RWPE2 (cell line): ENCODE measurements around the gene APOBEC3F.
"Not testable (repeated sequence)": the region's sequence is repeated elsewhere in the genome, so short reads cannot be mapped to it uniquely, and the experiment has no call there.

Experiments
- ATAC-seq: fragments of 200-7000 bp; cut with Tn5 transposase; 3 replicates; pipeline ENCODE4 v1.9.1; 2021; ENCODE audit warnings: low read depth
- DNase-seq: peaks from one replicate; pipeline ENCODE4 v3.0.0-alpha.2; 2020; ENCODE audit warnings: low spot score
- H3K27ac ChIP-seq: fragments of 450-650 bp; 2 replicates; pipeline ENCODE4 v1.5.1; 2017; ENCODE audit warnings: mild to moderate bottlenecking; ENCODE audit not compliant: poor library complexity, severe bottlenecking
- H3K27me3 ChIP-seq: fragments of 250-450 bp; sonication (Bioruptor Pico); 2 replicates; pipeline ENCODE4 v1.5.1; 2021; ENCODE audit warnings: mild to moderate bottlenecking, moderate library complexity; ENCODE audit not compliant: insufficient read depth, poor library complexity, severe bottlenecking
- H3K36me3 ChIP-seq: fragments of 250-450 bp; sonication (Bioruptor Pico); 2 replicates; pipeline ENCODE4 v1.5.1; 2020; ENCODE audit warnings: low read depth, mild to moderate bottlenecking, moderate library complexity
- H3K4me1 ChIP-seq: fragments of 250-450 bp; sonication (Bioruptor Pico); 2 replicates; pipeline ENCODE4 v1.5.1; 2021; ENCODE audit warnings: mild to moderate bottlenecking, moderate library complexity; ENCODE audit not compliant: insufficient read depth, poor library complexity, severe bottlenecking
- H3K4me3 ChIP-seq: fragments of 250-450 bp; sonication (Bioruptor Pico); 2 replicates; pipeline ENCODE4 v1.5.1; 2021; ENCODE audit warnings: mild to moderate bottlenecking, moderate library complexity; ENCODE audit not compliant: severe bottlenecking
- H3K9me3 ChIP-seq: fragments of 250-450 bp; sonication (Bioruptor Pico); 2 replicates; pipeline ENCODE4 v1.5.1; 2021; ENCODE audit warnings: mild to moderate bottlenecking, moderate library complexity; ENCODE audit not compliant: severe bottlenecking
- CTCF ChIP-seq: fragments of 450-650 bp; IDR thresholded peaks from one replicate; pipeline ENCODE4 v1.5.1; 2017; ENCODE audit warnings: mild to moderate bottlenecking, moderate library complexity; ENCODE audit not compliant: poor library complexity, severe bottlenecking

APOBEC3F gene

GRCh38 chr22:39026509-39027150 is 14.0 kb upstream of the APOBEC3F start:
- Histone ChIP-seq H3K4me3 (no peak overlapping the region), H3K27ac (no peak overlapping the region), H3K36me3 (no peaks in the 10 kb centered on the region), H3K4me1 (no peaks in the 10 kb centered on the region), H3K9me3 (no peaks in the 10 kb centered on the region), H3K27me3 (no peaks in the 10 kb centered on the region)
- no peak for TF ChIP-seq CTCF
- ATAC-seq (no peak), DNase-seq (no peak)

GRCh38 chr22:39027717-39028116 is 12.9 kb upstream of the APOBEC3F start:
- H3K36me3 ChIP-seq, result no peaks in the 10 kb centered on the region
- H3K27me3 ChIP-seq, result no peaks in the 10 kb centered on the region
- no peaks in the 10 kb centered on the region for H3K9me3 ChIP-seq
- H3K27ac ChIP-seq, result no peak overlapping the region
- TF ChIP-seq CTCF, result no peak
- no peak overlapping the region for H3K4me3 ChIP-seq
- no peaks in the 10 kb centered on the region for H3K4me1 ChIP-seq
- DNase-seq (no peak), ATAC-seq (no peak)

GRCh38 chr22:39028281-39028680 is 12.4 kb upstream of the APOBEC3F start:
- DNase-seq (no peak), ATAC-seq (no peak)
- Histone ChIP-seq H3K27ac (no peak overlapping the region), H3K9me3 (no peaks in the 10 kb centered on the region), H3K4me1 (no peaks in the 10 kb centered on the region), H3K4me3 (no peak overlapping the region), H3K36me3 (no peaks in the 10 kb centered on the region), H3K27me3 (no peaks in the 10 kb centered on the region)
- TF ChIP-seq CTCF, result no peak

GRCh38 chr22:39029227-39029626 is 11.4 kb upstream of the APOBEC3F start:
- H3K4me3 ChIP-seq, result no peak overlapping the region
- ATAC-seq (no peak), DNase-seq (no peak)
- no peaks in the 10 kb centered on the region for H3K4me1 ChIP-seq
- H3K27me3 ChIP-seq, result no peaks in the 10 kb centered on the region
- no peaks in the 10 kb centered on the region for H3K36me3 ChIP-seq
- TF ChIP-seq CTCF, result no peak
- no peaks in the 10 kb centered on the region for H3K9me3 ChIP-seq
- H3K27ac ChIP-seq, result no peak overlapping the region

- Histone ChIP-seq H3K4me1 (no peaks in the 10 kb centered on the region), H3K27ac (no peak overlapping the region), H3K9me3 (no peaks in the 10 kb centered on the region), H3K27me3 (no peaks in the 10 kb centered on the region), H3K36me3 (no peaks in the 10 kb centered on the region), H3K4me3 (no peak overlapping the region)
- DNase-seq, result no peak
- TF ChIP-seq CTCF, result no peak
- ATAC-seq, result no peak
These were observed 10.0 kb upstream of the APOBEC3F start for GRCh38 chr22:39030705-39031104.

- H3K27me3 ChIP-seq, ATAC-seq, H3K4me3 ChIP-seq, H3K4me1 ChIP-seq, H3K9me3 ChIP-seq, H3K36me3 ChIP-seq, H3K27ac ChIP-seq, DNase-seq: not testable (repeated sequence)
These were observed 9.0 kb upstream of the APOBEC3F start for GRCh38 chr22:39031434-39032295.

- not testable (repeated sequence) for H3K27ac ChIP-seq, H3K4me1 ChIP-seq, H3K4me3 ChIP-seq, H3K9me3 ChIP-seq, ATAC-seq, H3K36me3 ChIP-seq, H3K27me3 ChIP-seq, DNase-seq
These were observed 3.6 kb upstream of the APOBEC3F start for GRCh38 chr22:39037071-39037470.
